Dermis microvascular lymphatic vessel endothelial cell (primary cell): Measurements from ENCODE around the gene MAN1C1. TPM values are rescaled to one million over a fixed set of nuclear protein-coding genes. Genes with fewer than 3 reads are reported as not detected.

ENCODE experiments used
- DNase-seq, 2 donors: peaks; one replicate each; pipeline versions ENCODE4 v3.0.0 to v3.0.0-alpha.2; 2010; ENCODE audit warnings: low read depth in 2 of 2
- total RNA-seq: library from RNA; depleted of rRNA; stranded (reverse); fragments of >200 nt; gene quantifications from 2 replicates; pipeline ENCODE4 v1.2.1, GENCODE V29; 2014

MAN1C1 gene
- total RNA-seq = 0.26 and 0.89 TPM in 2 replicates

- DNase-seq = peak; percentile 29 to 85
Observed at GRCh38 chr1:25616095-25616986, at the start of gene MAN1C1. Gene MAN1C1, plus strand, starts transcription at chr1:25616791. Its CDS starts 1,007 bp downstream, at chr1:25617798.

- DNase-seq = no peak
Observed at GRCh38 chr1:25567710-25568089, 48.9 kb upstream of the MAN1C1 start.

- no peak for DNase-seq
Observed at GRCh38 chr1:25568090-25568833, 48.3 kb upstream of the MAN1C1 start.

GRCh38 chr1:25568834-25569596 lies 47.6 kb upstream of the MAN1C1 start:
- DNase-seq = no peak

- no peak for DNase-seq
Observed at GRCh38 chr1:25569597-25570396, 46.8 kb upstream of the MAN1C1 start.

- no peak for DNase-seq
Observed at GRCh38 chr1:25570798-25571521, 45.6 kb upstream of the MAN1C1 start.

- no peak for DNase-seq
Observed at GRCh38 chr1:25571522-25571970, 45.0 kb upstream of the MAN1C1 start.

GRCh38 chr1:25572107-25572506 lies 44.5 kb upstream of the MAN1C1 start:
- DNase-seq = no peak

- DNase-seq = peak; percentile 17 to 54
Observed at GRCh38 chr1:25572708-25573590, 43.6 kb upstream of the MAN1C1 start.

- no peak for DNase-seq
Observed at GRCh38 chr1:25573591-25573930, 43.0 kb upstream of the MAN1C1 start.

GRCh38 chr1:25573961-25574360 lies 42.6 kb upstream of the MAN1C1 start:
- DNase-seq = no peak

GRCh38 chr1:25575191-25575590 lies 41.4 kb upstream of the MAN1C1 start:
- no peak for DNase-seq

- no peak for DNase-seq
Observed at GRCh38 chr1:25576459-25577133, 40.0 kb upstream of the MAN1C1 start.

GRCh38 chr1:25577134-25577920 lies 39.3 kb upstream of the MAN1C1 start:
- no peak for DNase-seq

GRCh38 chr1:25579292-25580252 lies 37.0 kb upstream of the MAN1C1 start:
- DNase-seq = no peak

- peak in 1 of 2 donors; percentile 12 for DNase-seq
Observed at GRCh38 chr1:25580927-25581326, 35.7 kb upstream of the MAN1C1 start.

- DNase-seq = no peak
Observed at GRCh38 chr1:25581764-25582163, 34.8 kb upstream of the MAN1C1 start.
